Fibroblast of skin of right biceps (primary cell): Measurements from ENCODE around the gene TRAF7.
A peak's percentile ranks its signal among the peaks of the same experiment; 100 is the strongest.
"Not testable (repeated sequence)": the region's sequence is repeated elsewhere in the genome, so short reads cannot be mapped to it uniquely, and the experiment has no call there.

Experiments
- DNase-seq: peaks from one replicate; pipeline ENCODE4 v3.0.0-alpha.2; 2013

TRAF7 gene

GRCh38 chr16:2186064-2186463 lies 30.5 kb downstream of the TRAF7 start:
- no peak for DNase-seq

GRCh38 chr16:2186505-2186904 lies 30.9 kb downstream of the TRAF7 start:
- no peak for DNase-seq

- DNase-seq = no peak
Measured at GRCh38 chr16:2187212-2187611, 31.6 kb downstream of the TRAF7 start.

GRCh38 chr16:2188395-2188794 lies 32.8 kb downstream of the TRAF7 start:
- no peak for DNase-seq

GRCh38 chr16:2189252-2189893 lies 33.8 kb downstream of the TRAF7 start:
- DNase-seq = no peak

GRCh38 chr16:2190002-2190658 lies 34.5 kb downstream of the TRAF7 start:
- DNase-seq = no peak

- no peak for DNase-seq
Measured at GRCh38 chr16:2190659-2191445, 35.3 kb downstream of the TRAF7 start.

GRCh38 chr16:2191446-2191706 lies 35.8 kb downstream of the TRAF7 start:
- DNase-seq = no peak

GRCh38 chr16:2194166-2194834 lies 38.7 kb downstream of the TRAF7 start:
- DNase-seq = peak; percentile 56

GRCh38 chr16:2194852-2195321 lies 39.3 kb downstream of the TRAF7 start:
- peak; percentile 28 for DNase-seq

- DNase-seq = no peak
Measured at GRCh38 chr16:2195322-2196161, 40.0 kb downstream of the TRAF7 start.

- DNase-seq = no peak
Measured at GRCh38 chr16:2196162-2196980, 40.8 kb downstream of the TRAF7 start, which contains the start of gene CASKIN1. CASKIN1 (minus strand) TSS chr16:2196605; CDS start chr16:2196432, 173 bp downstream.

GRCh38 chr16:2196981-2197511 lies 41.5 kb downstream of the TRAF7 start:
- DNase-seq = no peak

GRCh38 chr16:2197765-2198164 lies 42.2 kb downstream of the TRAF7 start:
- DNase-seq = no peak

- no peak for DNase-seq
Measured at GRCh38 chr16:2198283-2198682, 42.7 kb downstream of the TRAF7 start.

GRCh38 chr16:2199095-2199494 lies 43.5 kb downstream of the TRAF7 start:
- DNase-seq = no peak

GRCh38 chr16:2199621-2200139 lies 44.1 kb downstream of the TRAF7 start:
- no peak for DNase-seq

GRCh38 chr16:2200313-2200712 lies 44.7 kb downstream of the TRAF7 start:
- no peak for DNase-seq

- not testable (repeated sequence) for DNase-seq
Measured at GRCh38 chr16:2203119-2203688, 47.6 kb downstream of the TRAF7 start.

- DNase-seq = no peak
Measured at GRCh38 chr16:2204416-2205103, 49.0 kb downstream of the TRAF7 start.
